Measurements from ENCODE around the gene MTARC1. TPM values are rescaled to one million over a fixed set of nuclear protein-coding genes. Genes with fewer than 3 reads are reported as not detected.

MTARC1 gene
- total RNA-seq, 3 donors from 2014 or later = 22.7 to 47.2 (median 34.7) TPM

GRCh38 chr1:220747437-220748088 is 39.1 kb upstream of the MTARC1 start:
- no peaks in the 10 kb centered on the region for H3K9me3 ChIP-seq
- DNase-seq (no peak), ATAC-seq (peak; percentile 34)
- H3K4me3 ChIP-seq = peak overlapping the region; percentile 52
- H3K36me3 ChIP-seq (ENCODE audit: low read depth) = no peaks in the 10 kb centered on the region
- peaks cover 24% of the 10 kb centered on the region for H3K4me1 ChIP-seq (ENCODE audit: low read depth)
- intact Hi-C loops (cut with DNase I, micrococcal nuclease) = no loop called here
- TF ChIP-seq CTCF (IDR thresholded peaks at IDR 0.05) = no peak

- Histone ChIP-seq H3K9me3 (no peaks in the 10 kb centered on the region), H3K4me3 (peak within 1 kb of the TSS; percentile 52), H3K4me1 (ENCODE audit: low read depth) (peaks cover 24% of the 10 kb centered on the region), H3K36me3 (ENCODE audit: low read depth) (no peaks in the 10 kb centered on the region)
- DNase-seq = peak; percentile 83 to 84 (median 83)
- peak; percentile 89 for ATAC-seq
- intact Hi-C loops (cut with DNase I, micrococcal nuclease) = no loop called here
- no peak for TF ChIP-seq CTCF (IDR thresholded peaks at IDR 0.05)
Measured at GRCh38 chr1:220748089-220748934, 38.4 kb upstream of the MTARC1 start, which contains the start of gene MTARC2. Gene MTARC2, plus strand, starts transcription at chr1:220748322. Its CDS starts 210 bp downstream, at chr1:220748532.

- Histone ChIP-seq H3K4me3 (peak overlapping the region; percentile 52), H3K9me3 (no peaks in the 10 kb centered on the region), H3K36me3 (ENCODE audit: low read depth) (no peaks in the 10 kb centered on the region), H3K4me1 (ENCODE audit: low read depth) (peaks cover 24% of the 10 kb centered on the region)
- DNase-seq (no peak), ATAC-seq (no peak)
- no peak for TF ChIP-seq CTCF (IDR thresholded peaks at IDR 0.05)
- intact Hi-C loops (cut with DNase I, micrococcal nuclease) = no loop called here
Measured at GRCh38 chr1:220748936-220749335, 37.8 kb upstream of the MTARC1 start.

GRCh38 chr1:220750131-220750515 is 36.6 kb upstream of the MTARC1 start:
- Histone ChIP-seq H3K9me3 (no peaks in the 10 kb centered on the region), H3K4me1 (ENCODE audit: low read depth) (peaks cover 24% of the 10 kb centered on the region), H3K36me3 (ENCODE audit: low read depth) (no peaks in the 10 kb centered on the region), H3K4me3 (no peak overlapping the region)
- DNase-seq = no peak
- ATAC-seq = no peak
- TF ChIP-seq CTCF (IDR thresholded peaks at IDR 0.05) = no peak
- intact Hi-C loops (cut with DNase I, micrococcal nuclease) = no loop called here

GRCh38 chr1:220751111-220751510 is 35.6 kb upstream of the MTARC1 start:
- DNase-seq (peak in 2 of 3 donors; percentile 45 to 64), ATAC-seq (peak; percentile 31)
- intact Hi-C loops (cut with DNase I, micrococcal nuclease) = no loop called here
- Histone ChIP-seq H3K4me3 (no peak overlapping the region), H3K4me1 (ENCODE audit: low read depth) (peaks cover 24% of the 10 kb centered on the region), H3K9me3 (no peaks in the 10 kb centered on the region), H3K36me3 (ENCODE audit: low read depth) (no peaks in the 10 kb centered on the region)
- TF ChIP-seq CTCF (IDR thresholded peaks at IDR 0.05) = no peak

All from mucosa of descending colon (tissue), 3 donors.